Middle frontal gyrus (tissue), 1 donor: ENCODE data around the gene RGS9BP.
"Not testable (repeated sequence)": the region's sequence is repeated elsewhere in the genome, so short reads cannot be mapped to it uniquely, and the experiment has no call there.

Experiments used
- DNase-seq: peaks from one replicate; pipeline ENCODE4 v3.0.0-alpha.2; 2015; ENCODE audit warnings: low spot score; ENCODE audit errors: extremely low spot score

The RGS9BP gene

GRCh38 chr19:32671883-32672593, 3.6 kb upstream of the RGS9BP start:
- DNase-seq = no peak

GRCh38 chr19:32672841-32673240, 2.8 kb upstream of the RGS9BP start:
- DNase-seq = no peak

GRCh38 chr19:32673573-32673972, 2.1 kb upstream of the RGS9BP start:
- no peak for DNase-seq

GRCh38 chr19:32674153-32674930, 1.3 kb upstream of the RGS9BP start:
- DNase-seq = no peak

- peak; percentile 99 for DNase-seq
These were observed 523 bp upstream of the RGS9BP start, which contains the start of gene ANKRD27 for GRCh38 chr19:32674931-32675719. Gene ANKRD27 (minus strand): TSS chr19:32675180. CDS start chr19:32659015, 16,165 bp downstream.

- DNase-seq = no peak
These were observed 692 bp downstream of the RGS9BP start for GRCh38 chr19:32676186-32676894.

- DNase-seq = no peak
These were observed 1.3 kb downstream of the RGS9BP start for GRCh38 chr19:32676895-32677359.

GRCh38 chr19:32677657-32678056, 2.0 kb downstream of the RGS9BP start:
- DNase-seq = no peak

GRCh38 chr19:32680986-32681385, 5.3 kb downstream of the RGS9BP start:
- DNase-seq = no peak

GRCh38 chr19:32682317-32682716, 6.7 kb downstream of the RGS9BP start:
- no peak for DNase-seq

- no peak for DNase-seq
These were observed 11.3 kb downstream of the RGS9BP start for GRCh38 chr19:32686847-32687475.

- DNase-seq = no peak
These were observed 12.0 kb downstream of the RGS9BP start for GRCh38 chr19:32687681-32688080.

GRCh38 chr19:32688311-32688710, 12.7 kb downstream of the RGS9BP start:
- no peak for DNase-seq

- peak; percentile 51 for DNase-seq
These were observed 15.8 kb downstream of the RGS9BP start, which contains the start of gene NUDT19 for GRCh38 chr19:32691291-32691951. Gene NUDT19 (plus strand): TSS chr19:32691821. CDS start chr19:32691961, 140 bp downstream.

- peak; percentile 18 for DNase-seq
These were observed 16.5 kb downstream of the RGS9BP start for GRCh38 chr19:32691952-32692726.

- no peak for DNase-seq
These were observed 17.0 kb downstream of the RGS9BP start for GRCh38 chr19:32692727-32693061.

GRCh38 chr19:32693151-32694108, 17.8 kb downstream of the RGS9BP start:
- DNase-seq = not testable (repeated sequence)

GRCh38 chr19:32694316-32694715, 18.7 kb downstream of the RGS9BP start:
- DNase-seq = not testable (repeated sequence)
